B cell (primary cell): Measurements from ENCODE around the gene PPIP5K2. TPM values are rescaled to one million over a fixed set of nuclear protein-coding genes. Genes with fewer than 3 reads are reported as not detected.

Experiments
- ATAC-seq: fragments of 200-7000 bp; cut with Tn5 transposase; one replicate; pipeline ENCODE4 v1.10.0; 2021; ENCODE audit warnings: low read depth, mild to moderate bottlenecking, moderate number of reproducible peaks, moderate library complexity
- CTCF ChIA-PET: fragments of 350-600 bp; sonication (Branson Sonifier 250); formaldehyde crosslinking; loops from one replicate; lab custom pipeline; 2021; ENCODE audit warnings: antibody characterized with exemption, inconsistent platforms; lab: Charles Lee
- POLR2A ChIA-PET: fragments of 350-600 bp; sonication (Branson Sonifier 250); formaldehyde crosslinking; loops from one replicate; lab custom pipeline; 2021; ENCODE audit warnings: antibody characterized with exemption; lab: Charles Lee
- DNase-seq: peaks from one replicate; pipeline ENCODE4 v3.0.0; 2013
- H2AFZ ChIP-seq: 2 replicates; pipeline ENCODE4 v1.6.1; 2012; ENCODE audit warnings: mild to moderate bottlenecking, low read depth, low read length; ENCODE audit not compliant: insufficient read depth, poor library complexity, severe bottlenecking
- H3K27ac ChIP-seq, 2 donors: 1 replicate in 1 of 2; 2 replicates in 1 of 2; pipeline ENCODE4 v1.5.1; 2012 to 2013; ENCODE audit warnings: low read length in 2 of 2, mild to moderate bottlenecking in 2 of 2, moderate library complexity in 1 of 2
- H3K27me3 ChIP-seq, 4 experiments: fragments of 200-600 bp in 1 of 4; sonication (generic) in 1 of 4; replicated peaks in 1 of 4; 1 replicate in 2 of 4; 2 replicates in 2 of 4; pipeline versions ENCODE4 v1.6.1 to v1.7.0; 2013 to 2016; ENCODE audit warnings: low read length in 3 of 4, mild to moderate bottlenecking in 2 of 4, mixed read lengths in 1 of 4, moderate library complexity in 1 of 4; ENCODE audit not compliant: insufficient read depth in 4 of 4, control insufficient read depth in 3 of 4; ENCODE audit errors: control extremely low read depth in 1 of 4
- H3K36me3 ChIP-seq, 2 experiments: replicated peaks in 1 of 2; 1 replicate in 1 of 2; 2 replicates in 1 of 2; pipeline versions ENCODE4 v1.6.1 to v1.7.1; 2013; ENCODE audit warnings: low read length in 1 of 2; ENCODE audit not compliant: insufficient read depth in 2 of 2, control insufficient read depth in 1 of 2; ENCODE audit errors: control extremely low read depth in 1 of 2, extremely low read depth in 1 of 2
- H3K4me1 ChIP-seq, 2 donors: fragments of 200-600 bp in 1 of 2; sonication (generic) in 1 of 2; 1 replicate in 1 of 2; 2 replicates in 1 of 2; pipeline versions ENCODE4 v1.5.1 to v1.6.1; 2013 to 2017; ENCODE audit warnings: low read length in 2 of 2; ENCODE audit not compliant: control insufficient read depth in 2 of 2, insufficient read depth in 2 of 2
- H3K4me2 ChIP-seq: replicated peaks from 2 replicates; pipeline ENCODE3; 2012; ENCODE audit warnings: mild to moderate bottlenecking, low read depth, low read length; ENCODE audit not compliant: poor library complexity, severe bottlenecking
- H3K4me3 ChIP-seq, 5 experiments: fragments of 200-600 bp in 1 of 5; sonication (generic) in 1 of 5; 1 replicate in 3 of 5; 2 replicates in 2 of 5; pipeline versions ENCODE4 v1.5.1 to v1.7.0; 2011 to 2016; ENCODE audit warnings: low read length in 4 of 5, mild to moderate bottlenecking in 4 of 5, low read depth in 2 of 5, control low read depth in 1 of 5, moderate library complexity in 1 of 5; ENCODE audit not compliant: insufficient read depth in 1 of 5; ENCODE audit errors: control extremely low read depth in 1 of 5, extremely low read depth in 1 of 5
- H3K79me2 ChIP-seq: fragments of 200-600 bp; sonication (generic); one replicate; pipeline ENCODE4 v1.6.0; 2016; ENCODE audit warnings: low read length; ENCODE audit not compliant: control insufficient read depth, insufficient read depth
- H3K9ac ChIP-seq: fragments of 200-600 bp; sonication (generic); 2 replicates; pipeline ENCODE4 v1.6.1; 2017; ENCODE audit warnings: mild to moderate bottlenecking, low read length, moderate library complexity
- H3K9me3 ChIP-seq, 3 donors: one replicate each; pipeline versions ENCODE4 v1.6.1 to v1.7.1; 2013; ENCODE audit warnings: low read length in 2 of 3; ENCODE audit not compliant: control insufficient read depth in 2 of 3, insufficient read depth in 1 of 3; ENCODE audit errors: control extremely low read depth in 1 of 3
- H4K20me1 ChIP-seq: 2 replicates; pipeline ENCODE4 v1.6.0; 2012; ENCODE audit warnings: mild to moderate bottlenecking, low read length; ENCODE audit not compliant: insufficient read depth, control insufficient read depth, poor library complexity, severe bottlenecking
- H3K27ac Mint-ChIP-seq: one replicate; pipeline ENCODE4 v1.8.0; 2021; ENCODE audit warnings: mixed read lengths
- H3K27me3 Mint-ChIP-seq: one replicate; pipeline ENCODE4 v1.8.0; 2021; ENCODE audit warnings: mixed read lengths
- H3K4me1 Mint-ChIP-seq: one replicate; pipeline ENCODE4 v1.8.0; 2021; ENCODE audit warnings: mixed read lengths
- H3K4me3 Mint-ChIP-seq: one replicate; pipeline ENCODE4 v1.8.0; 2021; ENCODE audit warnings: mixed read lengths
- H3K9me3 Mint-ChIP-seq: one replicate; pipeline ENCODE4 v1.8.0; 2022; ENCODE audit warnings: mixed read lengths; ENCODE audit not compliant: insufficient read depth
- CTCF ChIP-seq: fragments of 200-600 bp; IDR thresholded peaks from one replicate; pipeline ENCODE4 v1.8.0; 2022; ENCODE audit warnings: antibody characterized with exemption, mild to moderate bottlenecking
- EZH2 ChIP-seq: IDR thresholded peaks from 2 replicates; pipeline ENCODE4 v1.6.1; 2012; ENCODE audit warnings: borderline replicate concordance, low read depth, mild to moderate bottlenecking, moderate library complexity, low read length; ENCODE audit not compliant: insufficient read depth, poor library complexity, severe bottlenecking
- WGBS: methylation state at CpG from one replicate; pipeline ENCODE4 v1.1.5; 2013; ENCODE audit warnings: missing lambda C conversion rate; ENCODE audit not compliant: insufficient coverage; 5-methylcytosine and 5-hydroxymethylcytosine counted together
- intact Hi-C: fragments of 100-400 bp; cut with micrococcal nuclease; formaldehyde crosslinking; loops from one replicate; pipeline ENCODE4 v1.10.0; 2022
- polyA plus RNA-seq: library from polyadenylated mRNA; depleted of rRNA; stranded (reverse); fragments of >200 nt; gene quantifications from 2 replicates; pipeline ENCODE4 v1.2.3, GENCODE V29; 2012
- total RNA-seq, 2 donors: library from RNA; stranded (reverse); fragments of 120-200 nt in 1 of 2; gene quantifications; 1 replicate in 1 of 2; 2 replicates in 1 of 2; pipeline versions ENCODE4 v1.2.3 to v1.2.4, GENCODE V29; 2013 to 2022

The PPIP5K2 gene
- total and polyA plus RNA-seq, 2 donors (not counting 1 experiment from before 2014, with no cell fraction given) = 14.5 to 80.5 TPM

GRCh38 chr5:103223031-103223955 lies 103.2 kb downstream of the PPIP5K2 start:
- H3K27ac Mint-ChIP-seq = no peak overlapping the region
- WGBS = 98% methylated on average over 26 of the region's 28 CpGs
- Histone ChIP-seq H4K20me1 (no peaks in the 10 kb centered on the region), H3K27ac (no peak overlapping the region), H3K79me2 (no peaks in the 10 kb centered on the region), H3K4me1 (peaks cover 0 to 3% of the 10 kb centered on the region in 2 donors), H3K9ac (no peak overlapping the region), H3K36me3 (no peaks in the 10 kb centered on the region), H3K9me3 (no peaks in the 10 kb centered on the region), H2AFZ (no peak overlapping the region), H3K4me2 (no peak overlapping the region), H3K4me3 (no peak overlapping the region), H3K27me3 (no peaks in the 10 kb centered on the region)
- no peaks in the 10 kb centered on the region for H3K9me3 Mint-ChIP-seq
- ATAC-seq = no peak
- H3K27me3 Mint-ChIP-seq = peaks cover 12% of the 10 kb centered on the region
- no peak overlapping the region for H3K4me3 Mint-ChIP-seq
- no peak for TF ChIP-seq EZH2
- TF ChIP-seq CTCF = no peak
- ChIA-PET POLR2A (no interaction called here), CTCF (interaction anchor here (0.6 to 2.2 kb wide), 4 partner anchors 9 to 443 kb away, joined by 3 to 6 read pairs (median 4); no protein-coding TSS in a partner anchor)
- intact Hi-C loops = no loop called here
- H3K4me1 Mint-ChIP-seq = peaks cover 2% of the 10 kb centered on the region
- DNase-seq = no peak
